H9 (cell line): ENCODE data around the gene OTOS. TPM values are rescaled to one million over a fixed set of nuclear protein-coding genes. Genes with fewer than 3 reads are reported as not detected.

ENCODE experiments used
- DNase-seq: peaks from one replicate; pipeline ENCODE4 v3.0.0-alpha.2; 2017
- H2AFZ ChIP-seq: one replicate; pipeline ENCODE4 v1.6.1; 2013; ENCODE audit warnings: mild to moderate bottlenecking, low read length, control low read depth, moderate library complexity
- H2AK5ac ChIP-seq: 2 replicates; pipeline ENCODE4 v1.6.1; 2013; ENCODE audit warnings: low read length, control low read depth, mixed read lengths; ENCODE audit not compliant: insufficient read length
- H2BK120ac ChIP-seq: one replicate; pipeline ENCODE4 v1.6.1; 2013; ENCODE audit warnings: low read depth, mild to moderate bottlenecking, low read length, control low read depth, inconsistent platforms; ENCODE audit not compliant: poor library complexity, severe bottlenecking
- H2BK12ac ChIP-seq: 2 replicates; pipeline ENCODE4 v1.6.1; 2013; ENCODE audit warnings: low read length, control low read depth, mixed read lengths, low read depth; ENCODE audit not compliant: insufficient read length
- H2BK15ac ChIP-seq: 2 replicates; pipeline ENCODE4 v1.6.1; 2013; ENCODE audit warnings: low read depth, low read length, control low read depth
- H2BK20ac ChIP-seq: one replicate; pipeline ENCODE4 v1.6.1; 2013; ENCODE audit warnings: low read depth, mild to moderate bottlenecking, low read length, control low read depth, inconsistent platforms; ENCODE audit not compliant: poor library complexity, severe bottlenecking
- H2BK5ac ChIP-seq: 2 replicates; pipeline ENCODE4 v1.6.1; 2013; ENCODE audit warnings: low read length, control low read depth, mixed read lengths; ENCODE audit not compliant: insufficient read length
- H3K14ac ChIP-seq: 2 replicates; pipeline ENCODE4 v1.6.1; 2013; ENCODE audit warnings: low read length, control low read depth; ENCODE audit not compliant: insufficient read depth
- H3K18ac ChIP-seq: 2 replicates; pipeline ENCODE4 v1.6.1; 2013; ENCODE audit warnings: low read depth, mild to moderate bottlenecking, mixed read lengths, low read length, control low read depth; ENCODE audit not compliant: insufficient read length
- H3K23ac ChIP-seq: 2 replicates; pipeline ENCODE4 v1.6.1; 2013; ENCODE audit warnings: low read length, control low read depth, mixed read lengths, low read depth; ENCODE audit not compliant: insufficient read length
- H3K23me2 ChIP-seq: 2 replicates; pipeline ENCODE4 v1.6.1; 2013; ENCODE audit warnings: low read depth, mild to moderate bottlenecking, mixed read lengths, low read length, control low read depth; ENCODE audit not compliant: insufficient read length, poor library complexity, severe bottlenecking
- H3K27ac ChIP-seq: 2 replicates; pipeline ENCODE4 v1.5.1; 2013; ENCODE audit warnings: low read length, control low read depth, mixed read lengths, low read depth; ENCODE audit not compliant: insufficient read length
- H3K27me3 ChIP-seq: 2 replicates; pipeline ENCODE4 v1.6.1; 2013; ENCODE audit warnings: low read length, control low read depth, inconsistent platforms; ENCODE audit not compliant: insufficient read depth
- H3K4ac ChIP-seq: 2 replicates; pipeline ENCODE4 v1.6.1; 2013; ENCODE audit warnings: low read depth, mild to moderate bottlenecking, control low read depth, inconsistent platforms, low read length, moderate library complexity
- H3K4me1 ChIP-seq: 2 replicates; pipeline ENCODE4 v1.6.1; 2013; ENCODE audit warnings: low read length, control low read depth, inconsistent platforms; ENCODE audit not compliant: insufficient read depth
- H3K4me2 ChIP-seq: 2 replicates; pipeline ENCODE4 v1.6.1; 2013; ENCODE audit warnings: low read length, control low read depth, mixed read lengths; ENCODE audit not compliant: insufficient read length, insufficient read depth
- H3K56ac ChIP-seq: 2 replicates; pipeline ENCODE4 v1.6.1; 2013; ENCODE audit warnings: low read depth, mild to moderate bottlenecking, mixed read lengths, low read length, control low read depth; ENCODE audit not compliant: insufficient read length
- H3K79me1 ChIP-seq: 2 replicates; pipeline ENCODE4 v1.6.1; 2013; ENCODE audit warnings: low read depth, mild to moderate bottlenecking, moderate library complexity, low read length, control low read depth, inconsistent platforms; ENCODE audit not compliant: insufficient read depth, poor library complexity, severe bottlenecking
- H3K79me2 ChIP-seq: 2 replicates; pipeline ENCODE4 v1.6.1; 2013; ENCODE audit warnings: low read length, control low read depth, inconsistent platforms; ENCODE audit not compliant: insufficient read depth
- H3K9ac ChIP-seq: 2 replicates; pipeline ENCODE4 v1.6.1; 2013; ENCODE audit warnings: low read length, control low read depth, mixed read lengths; ENCODE audit not compliant: insufficient read length; ENCODE audit errors: extremely low read depth
- H3K9me3 ChIP-seq: one replicate; pipeline ENCODE4 v1.6.1; 2013; ENCODE audit warnings: low read depth, low read length, inconsistent platforms; ENCODE audit not compliant: control insufficient read depth
- H3T11ph ChIP-seq: one replicate; pipeline ENCODE4 v1.6.1; 2013; ENCODE audit warnings: mild to moderate bottlenecking, low read length, control low read depth, inconsistent platforms
- H4K20me1 ChIP-seq: one replicate; pipeline ENCODE4 v1.6.1; 2013; ENCODE audit not compliant: control insufficient read depth, insufficient read length, insufficient read depth
- H4K5ac ChIP-seq: 2 replicates; pipeline ENCODE4 v1.6.1; 2013; ENCODE audit warnings: low read depth, mild to moderate bottlenecking, mixed read lengths, low read length, control low read depth; ENCODE audit not compliant: insufficient read length
- H4K8ac ChIP-seq: replicated peaks from 2 replicates; pipeline ENCODE4 v1.6.1; 2013; ENCODE audit warnings: low read length, control low read depth, mixed read lengths, low read depth; ENCODE audit not compliant: insufficient read length
- H4K91ac ChIP-seq: 2 replicates; pipeline ENCODE4 v1.6.1; 2013; ENCODE audit warnings: low read depth, mild to moderate bottlenecking, moderate library complexity, mixed read lengths, low read length, control low read depth; ENCODE audit not compliant: insufficient read length
- H3K27ac Mint-ChIP-seq, 3 experiments: 2 replicates in 2 of 3; 3 replicates in 1 of 3; pipeline ENCODE4 v1.8.0; 2020 to 2021; ENCODE audit warnings: mixed read lengths in 3 of 3, mild to moderate bottlenecking in 1 of 3, moderate library complexity in 1 of 3
- H3K27me3 Mint-ChIP-seq: 2 replicates; pipeline ENCODE4 v1.8.0; 2021; ENCODE audit warnings: low read depth, mild to moderate bottlenecking, moderate library complexity, mixed read lengths
- H3K36me3 Mint-ChIP-seq, 3 experiments: 2 replicates in 2 of 3; 3 replicates in 1 of 3; pipeline ENCODE4 v1.8.0; 2020 to 2021; ENCODE audit warnings: low read depth in 3 of 3, mixed read lengths in 3 of 3; ENCODE audit not compliant: insufficient read depth in 1 of 3
- H3K4me1 Mint-ChIP-seq, 2 experiments: 2 replicates each; pipeline ENCODE4 v1.8.0; 2020; ENCODE audit warnings: mixed read lengths in 2 of 2
- H3K4me3 Mint-ChIP-seq, 2 experiments: 2 replicates in 1 of 2; 3 replicates in 1 of 2; pipeline ENCODE4 v1.8.0; 2020 to 2021; ENCODE audit warnings: mild to moderate bottlenecking in 2 of 2, mixed read lengths in 2 of 2, moderate library complexity in 1 of 2
- H3K9me3 Mint-ChIP-seq, 2 experiments: 2 replicates in 1 of 2; 3 replicates in 1 of 2; pipeline ENCODE4 v1.8.0; 2020; ENCODE audit warnings: mild to moderate bottlenecking in 2 of 2, mixed read lengths in 2 of 2, moderate library complexity in 1 of 2
- WGBS: extraction: QIAGEN DNeasy Blood & Tissue Kit; methylation state at CpG from one replicate; pipeline ENCODE4 v1.1.7; 2013; ENCODE audit warnings: missing lambda C conversion rate, low lambda C conversion rate, mixed read lengths; ENCODE audit not compliant: insufficient read length; ENCODE audit errors: extremely low coverage; 5-methylcytosine and 5-hydroxymethylcytosine counted together
- total RNA-seq: library from RNA; stranded (reverse); gene quantifications from 2 replicates; pipeline ENCODE4 v1.2.1, GENCODE V29; 2021
- TF ChIP-seq, protein P1 (sequence below): fragments of 200-600 bp; sonication (generic); conservative IDR thresholded peaks from 3 replicates; pipeline ENCODE4 v1.8.0; 2021; ENCODE audit warnings: antibody characterized with exemption, mild to moderate bottlenecking

Gene OTOS
- total RNA-seq, 1 experiment from 2014 or later, result not detected

DNA sequence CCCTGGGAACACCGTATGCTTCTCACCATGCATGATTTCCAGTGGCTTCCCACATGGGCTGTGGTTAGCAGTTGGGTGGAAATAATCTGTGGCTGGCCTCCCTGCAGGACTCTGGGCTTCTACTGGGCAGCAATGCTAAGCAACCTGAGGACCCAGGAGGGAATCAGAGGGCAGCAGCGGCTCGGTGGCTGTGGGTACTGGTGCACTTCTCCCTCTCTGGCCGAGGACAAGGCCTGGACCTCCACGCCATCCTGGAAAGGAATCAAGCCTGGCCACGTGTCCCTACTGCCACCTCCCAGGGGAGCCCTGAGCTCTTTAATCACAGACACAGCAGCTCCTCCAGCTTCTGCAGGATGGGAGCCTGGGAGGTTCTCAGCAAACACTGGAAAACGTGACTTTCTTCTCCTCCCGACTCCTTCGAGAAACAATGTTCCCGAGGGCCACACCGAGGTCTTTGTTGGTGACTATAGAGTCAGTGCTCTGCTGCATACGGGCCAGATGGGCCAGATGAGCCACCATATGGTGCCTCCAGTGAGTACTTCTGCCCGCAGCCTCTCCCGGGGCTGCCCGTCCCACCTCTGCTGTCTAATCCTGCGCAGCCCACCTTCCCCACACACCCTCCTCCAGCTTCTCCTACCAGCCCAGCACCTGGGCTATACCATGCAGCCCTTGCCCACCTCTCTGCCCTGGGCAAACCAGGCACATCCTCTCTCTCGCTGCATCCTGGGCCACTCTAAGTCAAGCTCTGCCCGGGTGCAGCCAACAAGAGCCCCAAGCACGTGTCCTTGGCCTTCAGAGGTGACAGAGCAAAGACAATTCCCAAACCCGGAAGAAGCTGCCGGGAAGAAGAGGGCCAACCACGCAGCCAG is 42.8 kb upstream of the OTOS start:
- Histone ChIP-seq H4K91ac (no peak overlapping the region), H2BK120ac (no peak overlapping the region), H4K8ac (no peak overlapping the region), H4K20me1 (no peaks in the 10 kb centered on the region), H3K4me2 (no peak overlapping the region), H3K27ac (no peak overlapping the region), H3T11ph (no peak overlapping the region), H3K4ac (no peak overlapping the region), H3K27me3 (no peaks in the 10 kb centered on the region), H3K14ac (no peak overlapping the region; the same call in 1 of the 2 replicates), H2AK5ac (no peak overlapping the region), H3K9me3 (peaks cover 10% of the 10 kb centered on the region), H3K18ac (no peak overlapping the region), H3K23me2 (no peaks in the 10 kb centered on the region), H4K5ac (no peak overlapping the region), H2BK12ac (no peak overlapping the region), H3K79me1 (no peaks in the 10 kb centered on the region), H3K23ac (no peak overlapping the region), H3K4me1 (no peaks in the 10 kb centered on the region), H3K56ac (no peak overlapping the region), H3K9ac (no peak overlapping the region), H2AFZ (no peak overlapping the region), H2BK15ac (no peak overlapping the region), H2BK20ac (no peak overlapping the region), H3K79me2 (no peaks in the 10 kb centered on the region), H2BK5ac (no peak overlapping the region)
- Mint-ChIP-seq H3K4me3 (no peak overlapping the region), H3K4me1 (peaks cover 0 to 8% of the 10 kb centered on the region in 2 experiments; a peak in 1 of 4 replicates), H3K36me3 (peaks cover 2 to 15% (median 2%) of the 10 kb centered on the region in 3 experiments; a peak in 4 of 7 replicates), H3K9me3 (peaks cover 18 to 24% of the 10 kb centered on the region in 2 experiments), H3K27ac (no peak overlapping the region), H3K27me3 (peaks cover 23% of the 10 kb centered on the region)
- WGBS, result no CpG with 5 or more reads among the region's 22 CpGs
- DNase-seq, result no peak
- TF ChIP-seq, protein P1, sequence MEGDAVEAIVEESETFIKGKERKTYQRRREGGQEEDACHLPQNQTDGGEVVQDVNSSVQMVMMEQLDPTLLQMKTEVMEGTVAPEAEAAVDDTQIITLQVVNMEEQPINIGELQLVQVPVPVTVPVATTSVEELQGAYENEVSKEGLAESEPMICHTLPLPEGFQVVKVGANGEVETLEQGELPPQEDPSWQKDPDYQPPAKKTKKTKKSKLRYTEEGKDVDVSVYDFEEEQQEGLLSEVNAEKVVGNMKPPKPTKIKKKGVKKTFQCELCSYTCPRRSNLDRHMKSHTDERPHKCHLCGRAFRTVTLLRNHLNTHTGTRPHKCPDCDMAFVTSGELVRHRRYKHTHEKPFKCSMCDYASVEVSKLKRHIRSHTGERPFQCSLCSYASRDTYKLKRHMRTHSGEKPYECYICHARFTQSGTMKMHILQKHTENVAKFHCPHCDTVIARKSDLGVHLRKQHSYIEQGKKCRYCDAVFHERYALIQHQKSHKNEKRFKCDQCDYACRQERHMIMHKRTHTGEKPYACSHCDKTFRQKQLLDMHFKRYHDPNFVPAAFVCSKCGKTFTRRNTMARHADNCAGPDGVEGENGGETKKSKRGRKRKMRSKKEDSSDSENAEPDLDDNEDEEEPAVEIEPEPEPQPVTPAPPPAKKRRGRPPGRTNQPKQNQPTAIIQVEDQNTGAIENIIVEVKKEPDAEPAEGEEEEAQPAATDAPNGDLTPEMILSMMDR, result no peak
